PC-9 (cell line): ENCODE data around the gene POLA1. TPM values are rescaled to one million over a fixed set of nuclear protein-coding genes. Genes with fewer than 3 reads are reported as not detected.

Source experiments
- BruUV-seq: library from RNA; stranded (reverse); fragments of 400-500 nt; replicated peaks from 2 replicates; lab custom pipeline; 2021; lab: Mats Ljungman, UMichigan
- CTCF ChIA-PET: fragments of 300-600 bp; sonication (Branson Sonifier 250); formaldehyde crosslinking; loops from one replicate; lab custom pipeline; 2022; ENCODE audit warnings: antibody characterized with exemption; lab: Charles Lee
- POLR2A ChIA-PET: fragments of 300-600 bp; sonication (Branson Sonifier 250); formaldehyde crosslinking; loops from one replicate; lab custom pipeline; 2022; ENCODE audit warnings: antibody characterized with exemption; ENCODE audit not compliant: unreplicated experiment; lab: Charles Lee
- DNase-seq, 2 experiments: peaks; one replicate each; pipeline versions ENCODE4 v3.0.0 to v3.0.0-alpha.2; 2015 to 2022; ENCODE audit warnings: mixed read lengths in 1 of 2
- H2AFZ ChIP-seq: fragments of 200-600 bp; sonication (generic); 2 replicates; pipeline ENCODE4 v1.8.1; 2017; ENCODE audit warnings: antibody characterized with exemption
- H3F3A ChIP-seq: fragments of 200-600 bp; sonication (generic); 2 replicates; pipeline ENCODE4 v1.8.1; 2017; ENCODE audit warnings: antibody characterized with exemption, mild to moderate bottlenecking, low read depth; ENCODE audit not compliant: insufficient read depth
- H3K27ac ChIP-seq: fragments of 200-600 bp; sonication (generic); 2 replicates; pipeline ENCODE4 v1.6.1; 2016; ENCODE audit warnings: mixed run types
- H3K27me3 ChIP-seq: fragments of 200-600 bp; sonication (generic); 2 replicates; pipeline ENCODE4 v1.6.1; 2016; ENCODE audit warnings: low read depth, mixed run types; ENCODE audit not compliant: insufficient read depth
- H3K36me3 ChIP-seq: fragments of 200-600 bp; sonication (generic); 2 replicates; pipeline ENCODE4 v1.6.1; 2016; ENCODE audit warnings: low read depth, mixed run types
- H3K4me1 ChIP-seq: fragments of 200-600 bp; sonication (generic); replicated peaks from 2 replicates; pipeline ENCODE4 v1.6.1; 2016; ENCODE audit warnings: mixed run types; ENCODE audit not compliant: insufficient read depth
- H3K4me2 ChIP-seq: fragments of 200-600 bp; sonication (generic); 2 replicates; pipeline ENCODE4 v1.6.1; 2017; ENCODE audit warnings: mixed run types
- H3K4me3 ChIP-seq: fragments of 200-600 bp; sonication (generic); 2 replicates; pipeline ENCODE4 v1.6.1; 2016; ENCODE audit warnings: mixed run types
- H3K79me2 ChIP-seq: fragments of 200-600 bp; sonication (generic); 2 replicates; pipeline ENCODE4 v1.6.1; 2017; ENCODE audit warnings: low read depth, mixed run types
- H3K9me2 ChIP-seq: fragments of 200-600 bp; sonication (generic); 2 replicates; pipeline ENCODE4 v1.8.1; 2017; ENCODE audit warnings: mild to moderate bottlenecking; ENCODE audit not compliant: insufficient read depth
- H3K9me3 ChIP-seq: fragments of 200-600 bp; sonication (generic); 2 replicates; pipeline ENCODE4 v1.8.1; 2016; ENCODE audit warnings: low read depth; ENCODE audit not compliant: insufficient read depth
- H4K20me1 ChIP-seq: fragments of 200-600 bp; sonication (generic); 2 replicates; pipeline ENCODE4 v1.8.1; 2017; ENCODE audit not compliant: insufficient read depth
- CTCF ChIP-seq: fragments of 200-600 bp; sonication (generic); conservative IDR thresholded peaks from 2 replicates; pipeline ENCODE4 v1.6.1; 2017; ENCODE audit warnings: mixed run types, antibody characterized with exemption, mild to moderate bottlenecking, moderate library complexity
- EZH2 ChIP-seq: fragments of 200-600 bp; sonication (generic); IDR thresholded peaks from 2 replicates; pipeline ENCODE4 v1.8.0; 2017; ENCODE audit warnings: antibody characterized with exemption, low read depth
- intact Hi-C: fragments of 100-400 bp; cut with micrococcal nuclease; formaldehyde crosslinking; loops from one replicate; pipeline ENCODE4 v1.10.0; 2022; ENCODE audit not compliant: unreplicated experiment
- total RNA-seq: library from RNA; stranded (reverse); gene quantifications from 2 replicates; pipeline ENCODE4 v1.2.3, GENCODE V29; 2021

POLA1 gene
- total RNA-seq, 1 experiment from 2014 or later = 24.6 TPM

DNA sequence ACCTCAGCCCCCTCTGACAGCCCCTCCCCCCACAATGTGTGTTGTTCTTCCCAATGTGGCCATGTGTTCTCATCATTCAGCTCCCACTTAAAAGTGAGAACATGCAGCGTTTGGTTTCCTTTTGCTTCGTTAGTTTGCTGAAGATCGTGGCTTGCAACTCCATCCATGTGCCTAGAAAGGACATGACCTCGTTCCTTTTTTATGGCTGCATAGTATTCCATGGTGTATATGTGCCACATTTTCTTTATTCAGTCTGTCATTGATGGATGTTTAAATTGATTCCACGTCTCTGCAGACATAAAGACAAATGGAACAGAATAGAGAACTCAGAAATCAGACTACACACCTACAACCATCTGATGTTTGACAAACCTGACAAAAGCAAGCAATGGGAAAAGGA, 276.1 kb downstream of the POLA1 start:
- Histone ChIP-seq H3K9me3 (no peaks in the 10 kb centered on the region), H3K4me3 (no peak overlapping the region), H3K36me3 (no peaks in the 10 kb centered on the region), H3K79me2 (no peaks in the 10 kb centered on the region), H3K27ac (no peak overlapping the region), H2AFZ (no peak overlapping the region), H3F3A (no peaks in the 10 kb centered on the region), H4K20me1 (no peaks in the 10 kb centered on the region), H3K4me1 (no peaks in the 10 kb centered on the region), H3K4me2 (no peak overlapping the region), H3K9me2 (no peaks in the 10 kb centered on the region), H3K27me3 (no peaks in the 10 kb centered on the region)
- ChIA-PET CTCF (no interaction called here), POLR2A (no interaction called here)
- intact Hi-C loops = no loop called here
- no peak for DNase-seq
- no TSS peak for BruUV-seq
- TF ChIP-seq EZH2 (no peak), CTCF (no peak)

GRCh38 chrX:24979081-24979480, 285.4 kb downstream of the POLA1 start:
- H3K36me3 ChIP-seq = no peaks in the 10 kb centered on the region
- no peak for DNase-seq
- no peaks in the 10 kb centered on the region for H3K79me2 ChIP-seq
- H4K20me1 ChIP-seq = no peaks in the 10 kb centered on the region
- no peak overlapping the region for H2AFZ ChIP-seq
- intact Hi-C loops = no loop called here
- H3K4me3 ChIP-seq = no peak overlapping the region
- no peak overlapping the region for H3K27ac ChIP-seq
- no peaks in the 10 kb centered on the region for H3K9me3 ChIP-seq
- CTCF ChIA-PET = no interaction called here
- POLR2A ChIA-PET = no interaction called here
- H3K27me3 ChIP-seq = no peaks in the 10 kb centered on the region
- H3F3A ChIP-seq = no peaks in the 10 kb centered on the region
- H3K4me2 ChIP-seq = no peak overlapping the region
- H3K4me1 ChIP-seq = no peaks in the 10 kb centered on the region
- no TSS peak for BruUV-seq
- no peaks in the 10 kb centered on the region for H3K9me2 ChIP-seq
- TF ChIP-seq EZH2 (no peak), CTCF (no peak)

GRCh38 chrX:24981030-24981429, 287.3 kb downstream of the POLA1 start:
- Histone ChIP-seq H4K20me1 (no peaks in the 10 kb centered on the region), H3K27me3 (no peaks in the 10 kb centered on the region), H3K27ac (no peak overlapping the region), H3F3A (no peaks in the 10 kb centered on the region), H3K4me1 (no peaks in the 10 kb centered on the region), H3K9me2 (no peaks in the 10 kb centered on the region), H3K36me3 (no peaks in the 10 kb centered on the region), H3K4me3 (no peak overlapping the region), H3K9me3 (no peaks in the 10 kb centered on the region), H3K79me2 (no peaks in the 10 kb centered on the region), H2AFZ (no peak overlapping the region), H3K4me2 (no peak overlapping the region)
- ChIA-PET POLR2A (no interaction called here), CTCF (no interaction called here)
- intact Hi-C loops = no loop called here
- DNase-seq = no peak
- no TSS peak for BruUV-seq
- no peak for TF ChIP-seq CTCF
- no peak for TF ChIP-seq EZH2
